Fibroblast of skin of right quadriceps (primary cell): ENCODE results near the gene MGAT2.
"Not testable (repeated sequence)": the region's sequence is repeated elsewhere in the genome, so short reads cannot be mapped to it uniquely, and the experiment has no call there.

Experiments used
- DNase-seq: peaks from one replicate; pipeline ENCODE4 v3.0.0-alpha.2; 2013

The MGAT2 gene

DNA sequence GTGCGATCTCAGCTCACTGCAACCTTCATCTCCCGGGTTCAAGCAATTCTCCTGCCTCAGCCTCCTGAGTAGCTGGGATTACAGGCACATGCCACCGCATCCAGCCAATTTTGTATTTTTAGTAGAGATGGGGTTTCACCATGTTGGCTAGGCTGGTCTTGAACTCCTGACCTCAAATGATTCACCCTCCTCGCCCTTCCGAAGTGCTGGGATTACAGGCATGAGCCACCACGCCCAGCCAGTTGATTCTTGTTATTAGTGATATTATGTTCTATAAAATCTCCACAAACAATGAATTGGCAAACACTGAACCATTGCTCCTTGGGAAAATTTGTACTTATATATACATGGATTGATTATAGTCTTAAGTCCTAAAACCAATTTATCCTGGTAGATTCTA, 36.9 kb downstream of the MGAT2 start:
- not testable (repeated sequence) for DNase-seq

DNA sequence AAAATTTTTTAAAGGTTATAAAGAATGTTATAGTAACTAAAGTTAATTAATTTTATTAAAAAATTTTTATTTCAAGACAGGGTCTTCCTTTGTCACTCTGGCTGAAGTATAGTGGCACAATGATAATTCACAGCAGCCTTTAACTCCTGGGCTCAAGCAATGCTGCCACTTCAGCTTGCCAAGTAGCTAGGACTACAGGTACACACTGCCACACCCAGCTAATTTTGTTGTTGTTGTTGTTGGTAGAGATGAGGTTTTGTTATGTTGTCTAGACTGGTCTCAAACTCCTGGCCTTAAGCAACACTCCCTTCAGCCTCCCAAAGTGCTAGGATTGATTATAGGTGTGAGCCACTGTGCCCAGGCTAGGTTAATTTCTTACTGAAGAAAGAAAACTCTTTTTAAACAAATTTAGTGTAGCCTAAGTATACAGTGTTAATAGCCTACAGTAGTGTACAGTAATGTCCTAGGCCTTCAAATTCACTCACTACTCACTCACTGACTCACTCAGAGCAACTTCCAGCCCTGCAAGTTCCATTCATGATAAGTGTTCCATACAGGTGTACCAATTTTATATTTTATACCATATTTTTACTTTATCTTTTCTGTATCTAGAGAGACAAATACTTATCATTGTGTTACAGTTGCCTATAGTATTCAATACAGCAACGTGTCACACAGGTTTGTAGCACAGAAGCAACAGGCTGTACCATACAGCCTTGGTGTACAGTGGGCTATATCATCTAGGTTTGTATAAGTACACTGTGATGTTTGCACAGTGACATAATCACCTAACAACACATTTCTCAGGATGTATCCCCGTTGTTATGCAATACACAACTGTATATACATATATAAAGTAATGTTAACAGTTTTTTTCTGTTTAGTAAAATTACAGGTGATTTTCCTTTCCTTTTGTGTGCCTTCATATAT, 39.2 kb downstream of the MGAT2 start:
- no peak for DNase-seq

GRCh38 chr14:49670475-49670874, 49.9 kb downstream of the MGAT2 start:
- DNase-seq: no peak
